Caco-2 (cell line): Measurements from ENCODE around the gene COMMD7. TPM values are rescaled to one million over a fixed set of nuclear protein-coding genes. Genes with fewer than 3 reads are reported as not detected.
"Not testable (repeated sequence)": the region's sequence is repeated elsewhere in the genome, so short reads cannot be mapped to it uniquely, and the experiment has no call there.

ENCODE experiments used
- BruUV-seq: library from RNA; stranded (reverse); fragments of 400-500 nt; replicated peaks from 2 replicates; lab custom pipeline; 2021; lab: Mats Ljungman, UMichigan
- CTCF ChIA-PET: fragments of 300-600 bp; sonication (Branson Sonifier 250); formaldehyde crosslinking; loops from one replicate; lab custom pipeline; 2022; ENCODE audit warnings: antibody characterized with exemption; lab: Charles Lee
- POLR2A ChIA-PET: fragments of 300-600 bp; sonication (Branson Sonifier 250); formaldehyde crosslinking; loops from one replicate; lab custom pipeline; 2022; ENCODE audit warnings: antibody characterized with exemption; lab: Charles Lee
- DNase-seq, 2 experiments: peaks; one replicate each; pipeline versions ENCODE4 v3.0.0 to v3.0.0-alpha.2; 2020 to 2022
- H3K27me3 ChIP-seq: replicated peaks from 2 replicates; pipeline ENCODE4 v1.6.0; 2011; ENCODE audit warnings: low read length; ENCODE audit not compliant: control insufficient read depth, insufficient read depth
- H3K36me3 ChIP-seq: 2 replicates; pipeline ENCODE4 v1.5.1; 2011; ENCODE audit warnings: low read length; ENCODE audit not compliant: control insufficient read depth, insufficient read depth
- H3K4me1 ChIP-seq: fragments of 250-450 bp; sonication (Bioruptor Pico); 2 replicates; pipeline ENCODE4 v1.5.1; 2020; ENCODE audit warnings: mild to moderate bottlenecking
- H3K4me3 ChIP-seq: 2 replicates; pipeline ENCODE4 v1.5.1; 2011; ENCODE audit warnings: low read depth, mild to moderate bottlenecking, control low read depth, low read length
- H3K9me3 ChIP-seq: fragments of 250-450 bp; sonication (Bioruptor Pico); 2 replicates; pipeline ENCODE4 v1.5.1; 2020; ENCODE audit warnings: mild to moderate bottlenecking, moderate library complexity
- H3K27ac Mint-ChIP-seq: one replicate; pipeline ENCODE4 v1.8.0; 2022; ENCODE audit warnings: mixed read lengths; ENCODE audit not compliant: unreplicated experiment
- H3K27me3 Mint-ChIP-seq: one replicate; pipeline ENCODE4 v1.8.0; 2022; ENCODE audit warnings: mixed read lengths; ENCODE audit not compliant: insufficient read depth, unreplicated experiment
- H3K36me3 Mint-ChIP-seq: one replicate; pipeline ENCODE4 v1.8.0; 2022; ENCODE audit warnings: mild to moderate bottlenecking, mixed read lengths; ENCODE audit not compliant: insufficient read depth, unreplicated experiment
- H3K4me1 Mint-ChIP-seq: one replicate; pipeline ENCODE4 v1.8.0; 2022; ENCODE audit warnings: low read depth, mixed read lengths; ENCODE audit not compliant: unreplicated experiment
- H3K4me3 Mint-ChIP-seq: one replicate; pipeline ENCODE4 v1.8.0; 2022; ENCODE audit warnings: mild to moderate bottlenecking, moderate library complexity, mixed read lengths; ENCODE audit not compliant: unreplicated experiment
- H3K9me3 Mint-ChIP-seq: one replicate; pipeline ENCODE4 v1.8.0; 2022; ENCODE audit warnings: mixed read lengths; ENCODE audit not compliant: unreplicated experiment
- CTCF ChIP-seq, 2 experiments: fragments of 200-600 bp in 1 of 2; IDR thresholded peaks; 1 replicate in 1 of 2; 2 replicates in 1 of 2; pipeline versions ENCODE4 v1.5.1 to v1.8.0; 2011 to 2022; ENCODE audit warnings: antibody characterized with exemption in 1 of 2, control low read depth in 1 of 2, inconsistent platforms in 1 of 2, low read depth in 1 of 2, low read length in 1 of 2, mild to moderate bottlenecking in 1 of 2, moderate library complexity in 1 of 2; ENCODE audit not compliant: insufficient read depth in 1 of 2, severe bottlenecking in 1 of 2, unreplicated experiment in 1 of 2
- intact Hi-C: fragments of 100-400 bp; cut with micrococcal nuclease; formaldehyde crosslinking; loops from one replicate; pipeline ENCODE4 v1.10.0; 2022; ENCODE audit not compliant: unreplicated experiment
- total RNA-seq: library from RNA; stranded (reverse); gene quantifications from 2 replicates; pipeline ENCODE4 v1.2.3, GENCODE V29; 2022

The COMMD7 gene
- total RNA-seq, 1 experiment from 2014 or later = 160 TPM

- peaks cover 31% of the 10 kb centered on the region for H3K4me1 Mint-ChIP-seq
- CTCF ChIA-PET = interaction anchor here (0.6 to 2.0 kb wide), 2 partner anchors 24 to 42 kb away, joined by 3 to 15 read pairs; partner anchors contain the start of gene C20orf203
- BruUV-seq = no TSS peak
- no peak overlapping the region for H3K4me3 ChIP-seq
- intact Hi-C loops = loop anchor here (2.0 kb wide), 1 partner anchor 23 kb away; no protein-coding TSS in a partner anchor
- no peaks in the 10 kb centered on the region for H3K9me3 ChIP-seq
- peak overlapping the region; percentile 43 for H3K27ac Mint-ChIP-seq
- no peaks in the 10 kb centered on the region for H3K9me3 Mint-ChIP-seq
- POLR2A ChIA-PET = interaction anchor here (0.5 to 2.0 kb wide), 3 partner anchors 13 to 82 kb away, joined by 3 to 11 read pairs (median 6); no protein-coding TSS in a partner anchor
- no peaks in the 10 kb centered on the region for H3K27me3 ChIP-seq
- no peak for DNase-seq
- H3K4me1 ChIP-seq = peaks cover 19% of the 10 kb centered on the region
- H3K36me3 ChIP-seq = no peaks in the 10 kb centered on the region
- no peak for TF ChIP-seq CTCF (IDR thresholded peaks at IDR 0.05; ENCODE audit: insufficient read depth in 1 of 2, low read depth in 1 of 2, low read length in 1 of 2, severe bottlenecking in 1 of 2, unreplicated experiment in 1 of 2)
- H3K36me3 Mint-ChIP-seq = peaks cover 74% of the 10 kb centered on the region
- H3K27me3 Mint-ChIP-seq = no peaks in the 10 kb centered on the region
- no peak overlapping the region for H3K4me3 Mint-ChIP-seq
Observed at GRCh38 chr20:32697608-32698007, 45.7 kb downstream of the COMMD7 start.

- TF ChIP-seq CTCF (IDR thresholded peaks at IDR 0.05; ENCODE audit: insufficient read depth in 1 of 2, low read depth in 1 of 2, low read length in 1 of 2, severe bottlenecking in 1 of 2, unreplicated experiment in 1 of 2) = no peak
- H3K4me1 ChIP-seq = peaks cover 19% of the 10 kb centered on the region
- H3K4me3 ChIP-seq = no peak overlapping the region
- intact Hi-C loops = no loop called here
- H3K9me3 Mint-ChIP-seq = no peaks in the 10 kb centered on the region
- no TSS peak for BruUV-seq
- peak overlapping the region; percentile 6 for H3K4me3 Mint-ChIP-seq
- no peaks in the 10 kb centered on the region for H3K36me3 ChIP-seq
- H3K9me3 ChIP-seq = no peaks in the 10 kb centered on the region
- H3K27me3 ChIP-seq = no peaks in the 10 kb centered on the region
- POLR2A ChIA-PET = interaction anchor here (0.7 kb wide), 1 partner anchor 32 kb away, joined by 5 read pairs; no protein-coding TSS in a partner anchor
- H3K27me3 Mint-ChIP-seq = no peaks in the 10 kb centered on the region
- peak in 1 of 2 experiments; percentile 60 for DNase-seq
- H3K36me3 Mint-ChIP-seq = peaks cover 56% of the 10 kb centered on the region
- CTCF ChIA-PET = interaction anchor here (1.5 to 2.4 kb wide), 2 partner anchors 83 to 95 kb away, joined by 17 to 20 read pairs; no protein-coding TSS in a partner anchor
- peaks cover 28% of the 10 kb centered on the region for H3K4me1 Mint-ChIP-seq
- H3K27ac Mint-ChIP-seq = peak overlapping the region; percentile 43
Observed at GRCh38 chr20:32695089-32695488, 48.2 kb downstream of the COMMD7 start.

GRCh38 chr20:32688966-32689365 lies 54.3 kb downstream of the COMMD7 start:
- peaks cover 20% of the 10 kb centered on the region for H3K4me1 ChIP-seq
- H3K4me3 Mint-ChIP-seq, H3K27ac Mint-ChIP-seq, H3K36me3 ChIP-seq, H3K4me3 ChIP-seq, H3K9me3 ChIP-seq, BruUV-seq, CTCF ChIA-PET, H3K27me3 Mint-ChIP-seq, H3K27me3 ChIP-seq, POLR2A ChIA-PET, H3K9me3 Mint-ChIP-seq, DNase-seq: not testable (repeated sequence)
- intact Hi-C loops = loop anchor here (5.0 kb wide), 1 partner anchor 73 kb away; the partner anchor contains the start of gene DNMT3B
- H3K4me1 Mint-ChIP-seq = peaks cover 12% of the 10 kb centered on the region
- peaks cover 21% of the 10 kb centered on the region for H3K36me3 Mint-ChIP-seq
